ENCODE results near the gene MTA2.
"Not testable (repeated sequence)": the region's sequence is repeated elsewhere in the genome, so short reads cannot be mapped to it uniquely, and the experiment has no call there.

MTA2 gene

DNA sequence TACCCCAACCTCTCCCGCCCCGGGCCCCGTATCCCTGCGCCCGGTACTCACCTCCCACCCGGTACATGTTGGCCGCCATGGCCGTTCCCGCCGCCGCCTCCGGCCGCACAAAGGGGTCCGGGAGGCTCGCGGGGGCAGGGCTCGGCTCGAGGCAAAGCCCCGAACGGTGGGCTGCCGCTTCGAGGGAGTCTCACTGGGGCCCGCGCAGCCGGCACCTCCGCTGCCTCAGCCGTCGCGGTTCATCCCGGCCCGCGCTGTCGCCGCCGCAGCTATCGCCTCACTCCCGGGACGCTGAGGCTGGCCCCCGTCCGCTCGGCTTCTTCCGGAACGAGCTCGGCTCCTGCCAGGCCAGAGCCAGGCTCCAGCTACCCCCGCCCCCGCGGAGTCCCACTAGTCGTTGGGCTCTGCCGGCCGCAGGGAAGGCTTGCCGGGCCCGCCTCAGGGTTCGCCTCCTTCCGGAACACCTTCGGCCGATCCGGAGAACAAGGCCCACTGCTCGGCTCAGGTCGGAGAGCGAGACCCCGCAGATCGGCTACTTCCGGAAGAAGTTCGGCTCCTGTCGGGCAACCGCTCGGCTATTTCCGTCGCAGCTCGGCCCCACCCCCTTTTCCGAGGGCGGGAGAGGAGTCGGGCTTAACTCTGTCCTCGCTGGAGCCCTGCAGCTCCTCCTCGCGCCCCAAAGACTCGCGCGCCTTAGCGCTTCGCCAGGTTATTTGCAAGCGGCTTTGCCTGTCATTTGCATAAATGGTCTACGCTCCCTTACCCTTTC lies at the start of gene MTA2:
TSS of gene MTA2 (minus strand) at position 494 of the 769 bp plus-strand sequence. CDS start at position 79, 415 bp downstream.
- peak; percentile 95 for DNase-seq

DNA sequence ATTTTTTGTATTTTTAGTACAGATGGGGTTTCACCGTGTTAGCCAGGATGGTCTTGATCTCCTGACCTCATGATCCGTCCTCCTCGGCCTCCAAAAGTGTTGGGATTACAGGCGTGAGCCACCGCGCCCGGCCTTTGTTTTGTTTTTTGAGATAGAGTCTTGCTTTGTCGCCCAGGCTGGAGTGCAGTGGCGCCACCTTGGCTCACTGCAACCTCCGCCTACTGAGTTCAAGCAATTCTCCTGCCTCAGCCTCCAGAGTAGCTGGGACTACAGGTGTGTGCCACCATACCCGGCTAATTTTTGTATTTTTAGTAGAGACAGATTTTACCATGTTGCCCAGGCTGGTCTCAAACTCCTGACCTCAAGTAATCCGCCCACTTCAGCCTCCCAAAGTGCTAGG lies 48.6 kb upstream of the MTA2 start:
- DNase-seq: not testable (repeated sequence)

DNA sequence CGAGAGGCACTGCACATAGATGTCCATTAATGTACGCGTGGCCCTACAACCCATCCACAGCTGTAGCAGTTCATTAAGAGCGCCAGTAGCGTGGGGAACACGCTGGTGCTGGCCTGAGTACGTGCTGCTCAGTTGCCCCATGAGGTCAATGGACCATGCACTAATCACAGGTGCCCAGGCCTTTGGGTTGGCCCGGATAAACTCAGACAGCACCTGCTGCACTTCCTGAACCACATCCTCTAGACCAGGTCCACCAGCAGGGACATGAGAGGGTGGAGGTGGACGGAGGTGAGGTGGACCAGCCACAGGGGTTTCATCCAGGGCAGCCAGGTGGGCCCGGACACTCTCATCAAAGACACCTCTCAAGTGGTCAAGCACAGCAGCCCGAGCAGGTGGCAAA lies 47.8 kb upstream of the MTA2 start:
- no peak for DNase-seq

DNA sequence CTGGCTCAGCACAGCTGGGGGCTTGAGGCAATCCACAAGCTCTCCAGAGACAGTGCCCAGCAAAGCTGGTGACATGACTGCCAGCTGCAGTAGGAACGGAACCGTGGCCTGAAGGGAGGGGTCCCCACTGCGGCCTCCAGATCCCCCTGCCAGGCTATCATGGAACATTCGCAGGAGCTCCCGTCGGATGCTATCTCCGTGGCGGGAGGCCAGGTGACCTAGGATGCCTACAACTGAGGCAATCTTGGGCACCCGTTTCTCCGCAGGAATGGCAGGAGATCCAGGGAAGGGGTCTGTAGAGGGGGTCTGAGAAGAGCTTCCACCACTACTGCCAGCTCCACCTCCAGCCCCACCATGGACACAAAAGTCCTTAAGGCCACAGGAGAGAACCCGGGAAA lies 47.3 kb upstream of the MTA2 start:
- DNase-seq: no peak

DNA sequence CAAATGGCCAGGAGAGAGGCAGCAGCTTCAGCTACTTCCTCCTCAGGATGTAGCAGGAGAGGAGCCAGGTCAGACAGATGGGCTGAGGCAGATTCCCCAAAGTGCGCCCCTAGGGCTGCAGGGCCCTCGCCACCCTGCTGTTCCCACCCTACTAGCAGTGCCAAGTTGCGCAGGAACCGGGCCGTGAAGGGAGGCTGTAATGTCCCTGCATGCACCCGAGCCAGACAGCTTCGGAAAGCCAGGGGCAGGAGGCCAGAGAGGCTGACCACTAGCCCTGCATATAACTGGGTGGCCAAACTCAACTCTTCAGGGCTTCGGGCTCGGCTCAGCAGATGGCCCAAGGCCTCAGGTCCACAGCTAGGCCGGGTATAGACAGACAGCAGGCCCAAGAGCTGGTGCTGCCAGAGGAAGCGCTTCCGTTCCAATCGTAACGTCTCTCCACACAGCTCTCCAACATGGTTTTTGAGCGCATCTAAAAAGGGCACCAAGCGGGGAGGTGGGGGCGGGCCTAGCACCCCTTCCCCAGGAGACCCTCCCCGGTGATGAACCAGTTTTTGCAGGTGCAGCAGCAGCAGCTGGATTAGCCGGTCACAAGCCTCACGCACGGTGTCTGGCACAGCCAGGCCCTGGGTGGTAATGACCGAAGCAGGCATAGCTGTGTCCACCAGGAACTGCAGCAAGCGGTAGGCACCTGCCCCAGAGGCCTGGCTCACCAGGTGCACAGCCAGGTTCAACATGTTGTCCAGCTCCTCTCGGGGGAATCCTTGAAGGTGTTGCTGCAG lies 46.7 kb upstream of the MTA2 start:
- no peak for DNase-seq

DNA sequence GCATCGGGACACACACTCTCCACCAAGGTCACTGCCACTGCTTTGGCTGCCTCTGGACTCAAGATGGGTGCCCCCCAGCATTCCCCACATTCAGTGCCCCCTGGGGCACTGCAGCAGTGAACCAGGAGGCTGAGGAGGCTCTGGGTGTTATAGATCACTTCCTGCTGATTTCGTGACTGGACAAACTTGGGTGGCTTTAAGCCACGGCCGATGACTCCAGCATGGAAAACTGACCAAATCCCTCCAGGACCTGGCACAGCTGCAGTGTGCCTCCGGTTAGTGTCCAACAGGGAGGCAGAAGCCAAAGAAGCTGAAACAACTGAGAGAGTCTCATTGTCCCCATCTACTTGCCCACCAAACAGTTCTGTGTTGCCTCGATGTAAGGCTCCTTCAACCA lies 45.9 kb upstream of the MTA2 start:
- DNase-seq: no peak

DNA sequence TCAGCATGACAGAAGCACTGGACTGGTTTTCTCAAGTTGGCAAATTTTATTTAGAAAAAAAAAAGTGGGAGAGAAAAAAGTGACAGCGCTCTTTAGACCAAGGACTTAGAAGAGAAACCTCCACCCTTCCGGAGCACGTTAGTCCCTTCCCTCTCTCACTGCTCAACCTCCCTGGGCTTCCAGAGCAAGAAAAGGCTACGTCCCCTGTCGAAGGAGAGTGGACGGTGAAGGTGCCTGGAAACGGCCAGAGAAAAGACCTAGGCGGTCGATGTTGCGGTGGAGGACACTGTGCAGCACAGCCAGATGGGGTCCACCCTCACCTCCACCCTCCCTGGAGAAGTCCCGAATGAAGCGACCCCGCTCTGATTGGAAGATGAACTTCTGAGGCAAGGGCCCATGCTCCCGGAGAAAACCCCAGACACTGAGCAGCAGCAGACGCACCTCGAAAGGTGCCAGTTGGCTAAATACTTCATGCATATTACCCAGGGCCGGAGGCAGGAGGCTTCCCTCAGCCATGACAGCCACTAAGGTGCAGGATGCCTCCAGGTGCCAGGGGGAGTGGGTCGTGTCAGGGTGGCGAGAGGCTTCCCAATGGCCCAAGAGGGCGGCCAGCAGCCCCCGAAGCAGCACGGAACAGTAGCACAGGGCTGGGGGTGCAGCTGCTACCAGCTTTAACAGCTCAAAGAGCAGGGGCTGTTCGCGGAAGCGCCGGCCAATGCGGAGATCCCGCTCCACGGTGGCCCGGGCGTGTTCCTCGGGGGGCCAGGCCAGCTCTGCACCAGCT lies 45.4 kb upstream of the MTA2 start:
- no peak for DNase-seq

DNA sequence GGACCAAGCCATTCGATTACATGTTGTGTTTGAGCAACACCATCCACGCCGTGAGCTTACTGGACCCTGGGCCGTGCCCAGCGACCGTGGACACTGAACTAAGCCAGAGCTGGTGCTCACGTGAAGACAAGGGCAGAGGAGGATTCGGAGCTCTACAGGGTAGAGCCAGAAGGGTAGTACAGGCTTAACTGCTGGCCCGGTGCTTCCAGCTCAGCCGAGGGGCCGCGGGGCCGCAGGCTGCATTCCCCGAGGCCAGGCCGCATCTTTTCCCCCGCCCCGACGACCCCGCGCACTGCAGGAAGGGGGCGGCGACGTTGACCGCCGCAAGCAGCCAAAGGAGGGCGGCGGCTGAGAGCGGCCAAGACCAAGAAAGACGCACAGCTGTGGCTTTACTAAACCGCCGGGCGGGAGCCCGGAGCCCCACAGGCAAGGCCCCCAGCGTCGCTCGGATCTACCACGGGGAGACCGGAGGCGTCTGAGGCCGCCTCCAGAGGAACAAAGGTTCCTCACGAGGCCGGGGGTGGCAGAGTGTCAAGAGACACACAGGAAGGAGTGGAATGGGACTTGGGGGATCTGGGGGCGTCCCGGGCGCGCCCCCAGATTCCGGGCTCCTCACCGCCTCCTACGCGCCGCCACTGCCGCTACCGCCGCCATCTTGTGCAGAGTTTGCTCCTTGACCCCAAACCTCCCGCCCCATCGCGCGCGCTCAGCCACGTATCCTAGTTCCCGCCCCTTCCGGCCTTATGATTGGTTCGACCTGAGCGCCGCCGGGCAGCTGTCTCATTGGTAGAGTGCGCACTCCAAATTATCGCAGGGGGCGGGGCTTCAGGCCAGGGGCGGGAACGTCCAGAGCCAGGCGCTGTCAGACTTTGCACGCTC lies 44.5 kb upstream of the MTA2 start, which contains the start of gene GANAB:
TSS of gene GANAB (minus strand) at position 668 of the 879 bp plus-strand sequence. CDS start at position 654, 14 bp downstream.
- DNase-seq: peak; percentile 96

DNA sequence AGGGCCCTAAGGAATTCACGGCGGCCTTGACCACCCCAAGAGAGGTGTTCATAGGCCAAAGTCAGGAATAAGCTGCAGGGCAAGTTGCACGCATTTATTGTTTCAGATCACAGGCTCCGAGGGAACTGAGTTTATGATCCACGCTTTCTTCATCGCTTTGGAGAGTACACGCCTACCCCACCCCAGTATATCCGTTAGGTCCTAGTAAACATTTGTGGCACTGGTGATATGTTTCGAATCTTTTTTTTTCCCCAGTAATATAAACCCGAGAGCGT lies 43.9 kb upstream of the MTA2 start:
- no peak for DNase-seq

DNA sequence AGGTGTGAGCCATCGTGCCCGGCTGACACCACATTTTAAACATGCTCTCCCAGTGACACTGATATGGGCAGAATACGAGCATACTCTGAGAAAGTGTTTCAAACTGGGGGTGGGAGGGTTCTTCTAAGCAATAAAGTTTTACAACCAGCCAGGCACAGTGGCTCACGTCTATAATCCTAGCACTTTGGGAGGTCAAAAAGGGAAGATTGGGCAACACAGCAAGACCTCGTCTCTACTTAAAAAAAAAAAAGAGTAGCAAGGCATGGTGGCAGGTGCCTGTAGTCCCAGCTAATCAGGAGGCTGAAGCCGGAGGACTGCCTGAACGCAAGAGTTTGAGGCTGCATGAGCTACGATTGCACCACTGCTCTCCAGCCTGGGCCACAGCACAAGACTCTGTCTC lies 42.6 kb upstream of the MTA2 start:
- DNase-seq: no peak

DNA sequence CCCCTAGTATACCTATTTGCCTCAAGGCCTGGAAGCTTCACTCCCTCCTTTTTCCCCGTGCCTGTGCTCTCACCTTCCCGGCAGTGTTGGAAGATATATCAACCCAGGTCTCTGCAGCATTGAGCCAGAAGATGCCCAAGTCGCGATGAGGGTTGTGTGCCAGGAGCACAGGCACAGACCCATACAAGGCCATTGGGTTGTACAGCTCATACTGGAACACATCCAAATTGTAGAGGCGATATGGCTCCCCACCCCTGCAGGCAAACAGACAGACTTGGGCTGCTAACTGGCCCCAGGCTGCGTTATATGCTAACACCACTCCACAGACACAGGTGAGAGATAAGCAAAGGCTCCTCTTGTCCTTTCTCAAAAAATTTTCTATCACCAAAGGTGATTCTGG lies 30.8 kb upstream of the MTA2 start:
- no peak for DNase-seq

DNA sequence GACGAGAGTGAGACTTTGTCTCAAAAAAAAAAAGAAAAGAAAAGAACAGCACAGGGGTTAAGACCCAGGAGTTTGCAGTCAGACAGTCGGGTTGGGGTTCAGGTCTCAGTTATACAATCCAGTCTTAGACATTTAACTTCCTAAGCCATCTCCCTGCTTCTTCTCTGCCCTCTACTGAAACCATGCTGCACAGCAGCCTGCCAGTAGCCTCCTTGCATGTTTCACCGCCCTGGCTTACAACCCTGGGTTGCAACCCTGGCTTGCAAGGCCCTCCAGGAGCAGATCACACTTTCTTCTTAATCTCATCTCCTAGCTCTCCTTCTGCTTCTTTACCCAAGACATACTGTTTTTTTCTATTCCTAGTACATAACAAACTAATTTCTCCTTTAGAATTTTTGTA lies 26.0 kb upstream of the MTA2 start:
- no peak for DNase-seq

DNA sequence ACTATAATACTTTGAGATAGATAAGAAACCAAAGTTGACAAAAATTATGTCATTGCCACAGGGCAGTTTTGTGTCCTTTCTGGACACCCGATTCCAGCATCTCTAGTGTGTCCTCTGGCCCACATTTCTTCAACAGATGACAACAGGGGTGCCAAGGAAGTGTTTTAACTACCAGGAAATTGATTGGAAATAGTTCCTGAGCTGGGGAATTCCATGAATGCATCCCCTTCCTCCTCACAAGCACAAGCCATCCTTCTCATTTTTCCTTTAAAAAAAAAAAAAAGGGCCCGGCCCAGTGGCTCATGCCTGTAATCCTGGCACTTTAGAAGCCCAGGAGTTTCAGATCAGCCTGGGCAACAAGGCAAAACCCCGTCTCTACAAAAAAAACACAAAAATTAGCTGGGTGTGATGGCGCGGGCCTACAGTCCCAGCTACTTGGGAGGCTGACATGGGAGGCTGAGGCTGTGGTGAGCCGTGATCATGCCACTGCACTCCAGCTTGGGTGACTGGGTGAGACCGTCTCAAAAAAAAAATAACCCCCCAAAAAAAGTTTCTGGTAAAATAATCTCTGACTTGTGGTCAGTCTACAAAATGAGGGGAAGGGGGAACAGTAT lies 20.9 kb upstream of the MTA2 start:
- no peak for DNase-seq

DNA sequence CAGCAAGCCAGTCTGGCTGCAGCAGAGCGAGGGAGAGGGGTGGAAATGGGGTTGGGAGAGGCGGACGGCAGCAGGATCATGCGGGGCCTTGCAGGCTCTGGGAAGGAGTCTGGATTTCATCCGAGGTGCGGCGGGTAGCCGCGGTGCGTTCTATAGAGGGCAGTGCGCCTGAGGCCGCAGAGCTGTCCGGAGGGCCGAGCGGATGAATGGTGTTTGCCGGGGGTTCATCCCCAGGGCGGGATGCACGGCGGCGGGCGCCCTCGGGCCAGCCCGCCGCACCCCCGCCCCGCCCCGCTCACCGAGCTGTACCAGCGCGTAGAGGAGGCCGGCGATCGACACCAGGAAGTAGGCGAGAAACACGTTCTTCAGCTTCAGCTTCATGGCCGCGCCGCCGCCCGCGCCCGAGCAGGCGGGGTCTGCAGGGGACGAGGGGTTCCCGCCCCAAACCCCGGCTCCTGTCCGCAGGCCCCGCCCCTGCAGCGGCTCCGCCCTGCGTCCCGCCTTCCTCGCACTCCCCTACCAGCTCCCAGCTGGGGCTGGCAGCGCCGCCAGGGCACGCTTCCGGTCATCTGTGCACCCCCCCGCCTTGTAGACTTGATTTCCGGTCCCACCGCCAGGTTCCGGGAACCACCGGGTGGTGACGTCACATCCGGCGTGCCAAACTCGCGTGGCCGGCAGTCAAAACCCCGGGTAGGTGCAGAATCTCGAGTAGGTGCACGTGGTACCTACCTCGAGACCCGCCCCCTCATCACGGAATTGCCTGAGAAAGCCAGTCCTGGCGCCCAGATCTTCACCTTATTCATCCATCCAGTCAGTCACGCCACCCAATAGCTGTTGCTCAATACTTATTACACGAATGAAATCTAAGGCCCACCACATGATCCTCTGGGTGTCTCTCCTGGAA lies 20.2 kb upstream of the MTA2 start, which contains the start of gene B3GAT3:
TSS of gene B3GAT3 (minus strand) at position 420 of the 904 bp plus-strand sequence. CDS start at position 381, 39 bp downstream.
- peak; percentile 92 for DNase-seq

DNA sequence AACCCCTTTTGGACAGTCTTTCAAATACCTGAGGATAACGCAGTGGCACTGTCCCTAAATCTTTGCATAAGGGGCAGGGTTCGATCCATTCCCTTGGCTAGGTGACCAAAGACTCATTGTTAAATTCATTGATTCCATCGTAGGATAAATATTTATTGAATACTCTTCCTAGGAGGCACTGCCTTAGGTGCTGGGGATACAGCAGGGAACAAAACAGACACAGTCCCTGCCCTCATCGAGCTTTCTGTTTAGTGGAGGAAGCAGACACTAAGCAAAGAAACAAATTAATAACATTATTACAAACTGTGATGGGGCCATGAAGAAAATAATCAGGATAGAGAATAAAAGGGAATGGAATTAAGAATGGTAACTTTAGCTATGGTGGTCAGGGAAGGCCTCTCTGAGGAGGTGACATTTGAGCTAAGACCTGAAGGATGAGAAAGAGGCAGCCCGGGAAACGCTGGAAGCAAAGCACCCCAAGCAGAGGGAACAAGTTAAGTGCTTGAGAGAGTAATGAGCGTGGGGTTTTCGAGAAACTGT lies 19.4 kb upstream of the MTA2 start:
- no peak for DNase-seq

DNA sequence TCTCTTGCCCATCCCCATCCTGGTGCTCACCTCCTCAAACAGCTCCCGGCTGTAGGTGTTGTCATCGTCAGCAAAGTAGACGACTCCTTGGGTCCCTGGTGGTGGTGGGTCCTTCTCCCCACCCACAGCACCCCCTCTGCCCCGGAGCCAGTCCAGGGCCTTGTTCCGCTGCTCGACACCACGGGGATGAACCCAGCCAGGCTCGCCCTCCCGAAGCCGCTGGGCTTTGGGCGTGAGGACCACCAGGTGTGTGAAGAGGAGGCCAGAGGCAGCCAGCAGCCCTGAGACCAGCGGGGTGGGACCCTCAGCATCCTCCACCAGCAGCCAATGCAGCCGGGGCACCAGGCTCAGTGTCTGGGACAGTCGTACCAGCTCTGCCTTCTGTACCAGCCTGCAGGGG lies 15.3 kb upstream of the MTA2 start:
- not testable (repeated sequence) for DNase-seq

DNA sequence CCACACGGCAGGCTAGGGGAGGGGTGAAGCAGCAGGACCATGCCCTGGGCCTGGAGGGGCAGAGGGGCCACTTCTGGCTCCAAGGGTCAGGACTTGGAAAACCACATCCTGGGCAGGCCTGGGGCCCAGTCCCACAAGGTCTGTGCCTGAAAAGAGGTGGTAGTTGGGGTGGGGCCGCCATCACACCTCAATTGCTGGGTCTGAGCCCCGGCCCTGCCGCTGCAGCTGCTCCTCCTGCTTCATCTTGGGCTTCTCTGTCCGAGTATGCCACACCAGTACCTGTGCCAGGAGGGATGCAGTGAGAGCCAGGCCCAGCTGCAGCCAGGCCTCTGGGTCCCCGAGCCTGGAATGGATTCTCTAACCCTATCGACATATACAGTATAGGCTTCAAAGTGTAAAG lies 13.9 kb upstream of the MTA2 start:
- no peak for DNase-seq

DNA sequence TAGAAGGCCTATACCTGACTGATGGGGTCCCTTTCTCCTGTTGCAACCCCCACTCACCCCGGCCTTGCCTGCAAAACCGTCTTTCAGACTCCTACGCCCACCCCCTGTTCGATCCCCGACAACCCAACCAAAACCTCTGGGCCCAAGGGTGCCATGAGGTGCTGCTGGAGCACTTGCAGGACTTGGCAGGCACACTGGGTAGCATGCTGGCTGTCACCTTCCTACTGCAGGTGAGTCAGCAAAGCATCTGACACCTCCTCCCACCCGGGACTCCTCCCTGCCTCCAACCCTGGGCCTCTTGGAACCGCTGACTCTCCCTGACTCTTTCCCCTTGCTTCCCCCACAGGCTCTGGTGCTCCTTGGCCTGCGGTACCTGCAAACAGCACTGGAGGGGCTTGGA lies 12.6 kb upstream of the MTA2 start:
- no peak for DNase-seq

DNA sequence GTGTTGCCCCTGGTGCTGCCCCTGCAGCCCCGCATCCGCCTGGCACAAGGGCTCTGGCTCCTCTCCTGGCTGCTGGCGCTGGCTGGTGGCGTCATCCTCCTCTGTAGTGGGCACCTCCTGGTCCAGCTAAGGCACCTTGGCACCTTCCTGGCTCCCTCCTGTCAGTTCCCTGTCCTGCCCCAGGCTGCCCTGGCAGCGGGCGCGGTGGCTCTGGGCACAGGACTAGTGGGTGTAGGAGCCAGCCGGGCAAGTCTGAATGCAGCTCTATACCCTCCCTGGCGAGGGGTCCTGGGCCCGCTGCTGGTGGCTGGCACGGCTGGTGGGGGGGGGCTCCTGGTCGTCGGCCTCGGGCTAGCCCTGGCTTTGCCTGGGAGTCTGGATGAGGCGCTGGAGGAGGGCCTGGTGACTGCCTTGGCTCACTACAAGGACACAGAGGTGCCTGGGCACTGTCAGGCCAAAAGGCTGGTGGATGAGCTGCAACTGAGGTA lies 11.7 kb upstream of the MTA2 start:
- no peak for DNase-seq

All from NCI-H748 treated with DMSO at 0.1 percent for 48 hours (cell line).